Left hindlimb (tissue), 1 donor: ENCODE measurements around the gene MIEF1.

ENCODE experiments used
- DNase-seq: peaks from one replicate; pipeline ENCODE4 v3.0.0-alpha.2; 2018

The MIEF1 gene

GRCh38 chr22:39563571-39564428 is 61.7 kb downstream of the MIEF1 start:
- DNase-seq, result no peak

- no peak for DNase-seq
These were observed 63.4 kb downstream of the MIEF1 start for GRCh38 chr22:39565414-39565944.

- DNase-seq, result no peak
These were observed 65.3 kb downstream of the MIEF1 start for GRCh38 chr22:39567135-39567946.
